ENCODE measurements around the gene DAZ2.
"Not testable (repeated sequence)": the region's sequence is repeated elsewhere in the genome, so short reads cannot be mapped to it uniquely, and the experiment has no call there.

DAZ2 gene, protein sequence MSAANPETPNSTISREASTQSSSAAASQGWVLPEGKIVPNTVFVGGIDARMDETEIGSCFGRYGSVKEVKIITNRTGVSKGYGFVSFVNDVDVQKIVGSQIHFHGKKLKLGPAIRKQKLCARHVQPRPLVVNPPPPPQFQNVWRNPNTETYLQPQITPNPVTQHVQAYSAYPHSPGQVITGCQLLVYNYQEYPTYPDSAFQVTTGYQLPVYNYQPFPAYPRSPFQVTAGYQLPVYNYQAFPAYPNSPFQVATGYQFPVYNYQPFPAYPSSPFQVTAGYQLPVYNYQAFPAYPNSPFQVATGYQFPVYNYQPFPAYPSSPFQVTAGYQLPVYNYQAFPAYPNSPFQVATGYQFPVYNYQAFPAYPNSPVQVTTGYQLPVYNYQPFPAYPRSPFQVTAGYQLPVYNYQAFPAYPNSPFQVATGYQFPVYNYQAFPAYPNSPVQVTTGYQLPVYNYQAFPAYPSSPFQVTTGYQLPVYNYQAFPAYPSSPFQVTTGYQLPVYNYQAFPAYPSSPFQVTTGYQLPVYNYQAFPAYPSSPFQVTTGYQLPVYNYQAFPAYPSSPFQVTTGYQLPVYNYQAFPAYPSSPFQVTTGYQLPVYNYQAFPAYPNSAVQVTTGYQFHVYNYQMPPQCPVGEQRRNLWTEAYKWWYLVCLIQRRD

GRCh38 chrY:23219233-23219632 is at the start of gene DAZ2:
TSS of gene DAZ2 (plus strand) at chrY:23219533. CDS start at chrY:23219741, 208 bp downstream.
- not testable (repeated sequence) for DNase-seq (ENCODE audit: low read depth); H3K4me3 ChIP-seq (ENCODE audit: low read length)

DNA sequence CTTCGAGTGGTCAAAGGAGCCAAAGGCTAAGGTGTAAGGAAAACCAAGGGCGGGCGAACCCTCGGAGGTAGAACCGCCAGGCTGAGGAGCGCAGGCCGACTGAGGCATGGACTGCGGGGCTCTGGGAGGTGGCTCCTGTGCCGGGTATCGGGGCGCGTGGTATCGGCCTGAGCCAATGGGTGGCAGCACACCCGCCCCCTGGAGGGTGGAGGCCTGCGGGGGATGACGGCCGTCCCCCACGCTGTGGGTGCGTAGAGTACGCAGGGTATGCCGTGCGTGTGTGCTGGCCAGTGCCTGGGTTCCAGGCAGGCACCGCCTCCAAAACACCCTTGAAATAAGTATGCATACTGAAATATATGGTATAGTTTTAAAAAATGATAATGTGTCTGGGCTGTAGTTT is 20.4 kb upstream of the DAZ2 start, which contains the start of gene DAZ1:
DAZ1 (minus strand) TSS at position 101 of the 400 bp plus-strand sequence. CDS start 208 bp downstream, outside the sequence.
- not testable (repeated sequence) for H3K4me3 ChIP-seq (ENCODE audit: low read length); DNase-seq (ENCODE audit: low read depth)

GRCh38 chrY:23207455-23207854 is 11.9 kb upstream of the DAZ2 start:
- not testable (repeated sequence) for H3K4me3 ChIP-seq (ENCODE audit: low read length); DNase-seq (ENCODE audit: low read depth)

DNA sequence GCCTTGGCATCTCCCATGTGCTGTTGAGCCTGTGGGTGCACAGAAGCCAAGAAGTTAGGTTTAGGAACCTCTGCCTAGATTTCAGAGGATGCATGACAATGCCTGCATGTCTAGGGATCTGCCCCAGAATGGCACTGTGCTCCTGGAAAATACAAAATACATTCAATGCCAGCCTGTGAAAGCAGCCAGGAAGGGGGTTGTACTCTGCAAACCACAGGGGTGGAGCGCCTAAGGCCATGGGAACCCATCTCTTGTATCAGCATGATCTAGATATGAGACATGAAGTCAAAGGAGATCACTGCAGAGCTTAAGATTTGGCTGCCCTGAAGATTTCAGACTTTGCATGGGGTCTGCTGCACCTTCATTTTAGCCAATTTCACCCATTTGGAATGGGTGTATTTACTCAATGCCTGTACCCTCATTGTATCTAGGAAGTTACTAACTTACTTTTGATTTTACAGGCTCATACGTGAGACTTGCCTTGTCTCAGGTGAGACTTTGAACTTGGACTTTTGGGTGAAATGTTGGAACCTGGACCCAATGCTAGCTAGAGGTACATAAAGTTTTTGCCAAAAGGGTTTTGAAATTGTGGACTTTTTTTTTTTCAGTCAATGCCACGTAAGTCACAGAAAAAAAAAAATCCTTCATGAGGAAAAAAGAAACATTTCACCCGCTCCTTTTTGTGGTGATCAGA is 9.4 kb upstream of the DAZ2 start:
- not testable (repeated sequence) for H3K4me3 ChIP-seq (ENCODE audit: low read length); DNase-seq (ENCODE audit: low read depth)

DNA sequence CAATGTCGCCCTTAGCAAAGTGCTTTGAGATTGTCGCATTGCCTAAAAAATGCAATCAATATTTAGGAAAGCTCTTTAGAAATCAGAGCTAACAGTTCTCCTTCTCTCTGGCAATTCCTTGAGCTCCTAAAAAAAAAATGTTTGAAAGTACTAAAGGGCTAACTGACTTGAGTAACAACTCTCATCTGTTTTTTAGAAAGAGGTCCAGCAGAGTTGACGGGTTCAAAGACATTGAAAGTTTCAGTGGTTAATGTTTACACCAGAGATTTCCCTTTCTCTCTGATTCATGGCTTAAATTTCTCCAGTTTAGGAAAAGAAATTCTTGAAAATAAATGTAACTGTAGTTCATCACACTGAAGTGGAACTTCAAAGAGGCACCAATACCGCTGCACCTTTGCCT is 8.7 kb upstream of the DAZ2 start:
- not testable (repeated sequence) for DNase-seq (ENCODE audit: low read depth); H3K4me3 ChIP-seq (ENCODE audit: low read length)
